Measurements from ENCODE around the gene RAPGEF4. TPM values are rescaled to one million over a fixed set of nuclear protein-coding genes. Genes with fewer than 3 reads are reported as not detected.

RAPGEF4 gene
- total and polyA plus RNA-seq, 7 donors, result 0.23 to 7.6 (median 4.2) TPM

DNA sequence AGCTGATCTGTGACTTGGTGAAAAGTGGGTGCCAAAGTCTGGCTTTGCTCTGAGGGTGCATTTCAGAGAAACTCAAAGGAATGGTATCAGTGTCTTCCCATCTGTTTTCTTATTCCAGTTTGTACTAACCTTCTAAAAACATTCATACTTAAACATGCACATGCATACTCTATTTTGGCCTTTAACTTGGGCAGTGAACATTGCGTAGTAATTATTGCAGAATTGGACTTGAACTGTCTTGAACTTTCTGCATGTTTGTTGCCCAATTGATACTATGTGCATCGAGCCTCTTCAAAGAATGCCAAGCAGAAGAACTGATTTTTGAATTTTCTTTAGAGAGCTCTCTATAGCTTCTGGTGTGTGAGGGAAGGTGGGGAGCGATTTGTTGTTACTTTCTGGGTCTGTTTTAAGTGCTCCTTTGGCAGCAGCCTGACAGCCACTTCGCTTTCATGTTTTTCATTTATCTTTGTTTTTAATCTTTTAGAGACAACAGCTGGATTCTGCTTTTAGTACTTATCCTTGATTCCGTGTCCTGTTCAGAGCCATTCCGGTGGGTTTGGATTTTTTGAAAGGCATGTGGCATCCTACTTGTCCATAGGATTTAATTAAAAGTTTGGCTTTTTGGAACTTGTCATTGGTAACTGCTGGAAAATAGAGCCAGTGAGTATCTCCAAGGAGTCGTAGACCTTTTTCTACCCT is 159.2 kb downstream of the RAPGEF4 start:
- no peak overlapping the region for H3K27ac ChIP-seq
- no peak overlapping the region for H3K4me3 ChIP-seq
- WGBS, 2 donors, result 79 to 84% methylated on average over 7 of the region's 7 CpGs
- intact Hi-C loops (cut with DNase I), result no loop called here
- no peaks in the 10 kb centered on the region for H3K27me3 ChIP-seq
- no peaks in the 10 kb centered on the region for H3K36me3 ChIP-seq
- no peaks in the 10 kb centered on the region for H3K9me3 ChIP-seq
- no peak for DNase-seq
- TF ChIP-seq EP300 (IDR thresholded peaks at IDR 0.05) (no peak), POLR2AphosphoS5 (IDR thresholded peaks at IDR 0.05) (no peak), CTCF (IDR thresholded peaks at IDR 0.05) (no peak), POLR2A (IDR thresholded peaks at IDR 0.05) (no peak)
- peaks cover 0 to under 1% (median 0%) of the 10 kb centered on the region in 4 donors for H3K4me1 ChIP-seq

DNA sequence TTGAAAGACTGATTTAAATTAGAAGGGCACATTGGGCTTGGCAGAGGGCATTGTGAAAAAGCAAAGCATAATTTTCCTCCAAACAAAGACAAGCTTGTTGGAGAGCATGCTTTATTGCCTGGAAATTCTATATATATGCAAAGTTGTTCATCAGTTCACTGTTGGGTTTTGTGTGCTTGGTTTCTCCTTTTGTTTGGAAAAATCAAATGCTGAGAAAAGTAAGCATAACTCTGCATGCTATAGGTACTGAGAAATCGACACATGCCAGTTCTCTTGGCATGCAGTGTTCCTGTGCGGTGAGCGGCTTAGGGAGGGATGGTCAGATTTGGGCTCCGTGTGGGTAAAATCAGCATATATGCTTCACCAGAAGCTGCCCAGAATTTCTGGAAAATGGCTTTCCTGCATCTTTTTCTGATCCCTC is 161.0 kb downstream of the RAPGEF4 start:
- Histone ChIP-seq H3K4me3 (no peak overlapping the region), H3K9me3 (no peaks in the 10 kb centered on the region), H3K27ac (no peak overlapping the region), H3K36me3 (no peaks in the 10 kb centered on the region), H3K27me3 (no peaks in the 10 kb centered on the region), H3K4me1 (no peaks in the 10 kb centered on the region)
- 88% methylated on average over 4 of the region's 4 CpGs for WGBS, 2 donors
- no peak for DNase-seq
- intact Hi-C loops (cut with DNase I), result no loop called here
- TF ChIP-seq EP300 (IDR thresholded peaks at IDR 0.05) (no peak), POLR2A (IDR thresholded peaks at IDR 0.05) (no peak), CTCF (IDR thresholded peaks at IDR 0.05) (no peak), POLR2AphosphoS5 (IDR thresholded peaks at IDR 0.05) (no peak)

DNA sequence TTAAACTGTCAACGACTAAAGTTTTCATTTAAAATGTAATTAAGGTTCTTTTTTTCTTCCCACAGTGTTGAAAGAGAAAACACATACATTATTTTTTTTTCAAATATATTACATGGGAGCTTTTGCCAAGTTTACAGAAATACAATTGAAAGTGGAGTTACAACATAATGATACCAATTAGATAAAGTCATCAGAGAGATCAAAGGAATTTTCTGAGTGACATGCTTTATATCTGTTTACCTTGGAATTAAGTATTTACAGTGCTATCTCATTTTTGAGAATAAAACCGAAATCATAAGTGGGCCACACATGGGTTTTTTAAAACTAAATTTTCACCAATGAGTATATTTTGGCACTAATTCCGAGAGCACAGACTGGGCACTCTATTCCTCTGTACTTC is 165.2 kb downstream of the RAPGEF4 start:
- H3K27me3 ChIP-seq, result no peaks in the 10 kb centered on the region
- TF ChIP-seq POLR2AphosphoS5 (IDR thresholded peaks at IDR 0.05), result no peak
- TF ChIP-seq POLR2A (IDR thresholded peaks at IDR 0.05), result no peak
- no peak for TF ChIP-seq CTCF (IDR thresholded peaks at IDR 0.05)
- TF ChIP-seq EP300 (IDR thresholded peaks at IDR 0.05), result no peak
- H3K27ac ChIP-seq, result no peak overlapping the region
- intact Hi-C loops (cut with DNase I), result no loop called here
- WGBS, 2 donors, result 15 to 56% methylated on average over 3 of the region's 3 CpGs
- DNase-seq, result no peak
- H3K4me3 ChIP-seq, result no peak overlapping the region
- no peaks in the 10 kb centered on the region for H3K9me3 ChIP-seq
- H3K4me1 ChIP-seq, result peaks cover 0 to 5% (median 2%) of the 10 kb centered on the region in 4 donors
- H3K36me3 ChIP-seq, result no peaks in the 10 kb centered on the region

- H3K27ac ChIP-seq, result no peak overlapping the region
- TF ChIP-seq CTCF (IDR thresholded peaks at IDR 0.05), result no peak
- no peak for TF ChIP-seq POLR2AphosphoS5 (IDR thresholded peaks at IDR 0.05)
- TF ChIP-seq POLR2A (IDR thresholded peaks at IDR 0.05), result no peak
- no peak for TF ChIP-seq EP300 (IDR thresholded peaks at IDR 0.05)
- no peak for DNase-seq
- no peak overlapping the region for H3K4me3 ChIP-seq
- intact Hi-C loops (cut with DNase I), result no loop called here
- 43 to 83% methylated on average over 4 of the region's 4 CpGs for whole genome bisulfite sequencing, 2 donors
- peaks cover 0 to 15% (median 8%) of the 10 kb centered on the region in 4 donors for H3K4me1 ChIP-seq
- no peaks in the 10 kb centered on the region for H3K36me3 ChIP-seq
- H3K9me3 ChIP-seq, result no peaks in the 10 kb centered on the region
- H3K27me3 ChIP-seq, result no peaks in the 10 kb centered on the region
These were observed 166.3 kb downstream of the RAPGEF4 start for GRCh38 chr2:172901913-172902312.

GRCh38 chr2:172904236-172904635 is 168.6 kb downstream of the RAPGEF4 start:
- peaks cover 0 to 17% (median 8%) of the 10 kb centered on the region in 4 donors for H3K4me1 ChIP-seq
- H3K27ac ChIP-seq, result no peak overlapping the region
- no peaks in the 10 kb centered on the region for H3K9me3 ChIP-seq
- H3K4me3 ChIP-seq, result no peak overlapping the region
- 73 to 90% methylated on average over 1 of the region's 1 CpG for WGBS, 2 donors
- TF ChIP-seq POLR2AphosphoS5 (IDR thresholded peaks at IDR 0.05), result no peak
- TF ChIP-seq EP300 (IDR thresholded peaks at IDR 0.05), result no peak
- no peak for TF ChIP-seq CTCF (IDR thresholded peaks at IDR 0.05)
- TF ChIP-seq POLR2A (IDR thresholded peaks at IDR 0.05), result no peak
- intact Hi-C loops (cut with DNase I), result no loop called here
- no peaks in the 10 kb centered on the region for H3K27me3 ChIP-seq
- DNase-seq, result no peak
- no peaks in the 10 kb centered on the region for H3K36me3 ChIP-seq

Data from sigmoid colon (tissue), 7 donors.